Keratinocyte (primary cell): ENCODE results near the gene TSR1. TPM values are rescaled to one million over a fixed set of nuclear protein-coding genes. Genes with fewer than 3 reads are reported as not detected.

Experiments used
- DNase-seq: peaks from one replicate; pipeline ENCODE4 v3.0.0-alpha.2; 2011; ENCODE audit warnings: low read depth, missing footprints, low spot score
- FAIRE-seq: peaks from 2 replicates; lab custom pipeline; 2011; peaks lifted over from hg19 to GRCh38; lab: Jason Lieb, UNC
- H2AFZ ChIP-seq: 2 replicates; pipeline ENCODE4 v1.6.0; 2012; ENCODE audit warnings: low read length, control low read depth, inconsistent platforms; ENCODE audit not compliant: control insufficient read depth
- H3K27ac ChIP-seq: 2 replicates; pipeline ENCODE4 v1.5.1; 2011; ENCODE audit warnings: low read length; ENCODE audit not compliant: control insufficient read depth, insufficient read depth
- H3K27me3 ChIP-seq: 3 replicates; pipeline ENCODE4 v1.6.0; 2011; ENCODE audit warnings: low read length; ENCODE audit not compliant: control insufficient read depth, insufficient read depth; ENCODE audit errors: extremely low read depth
- H3K36me3 ChIP-seq, 2 experiments: 2 replicates in 1 of 2; 3 replicates in 1 of 2; pipeline ENCODE4 v1.5.1; 2011; ENCODE audit warnings: low read length in 2 of 2, mild to moderate bottlenecking in 1 of 2; ENCODE audit not compliant: control insufficient read depth in 2 of 2, insufficient read depth in 2 of 2; ENCODE audit errors: extremely low read depth in 1 of 2
- H3K4me1 ChIP-seq: 3 replicates; pipeline ENCODE4 v1.5.1; 2011; ENCODE audit warnings: low read length; ENCODE audit not compliant: control insufficient read depth, insufficient read depth; ENCODE audit errors: extremely low read depth
- H3K4me2 ChIP-seq: 3 replicates; pipeline ENCODE4 v1.6.0; 2011; ENCODE audit warnings: low read depth, low read length; ENCODE audit not compliant: control insufficient read depth, insufficient read depth; ENCODE audit errors: extremely low read depth
- H3K4me3 ChIP-seq, 3 experiments: fragments of 200-600 bp in 1 of 3; sonication (generic) in 1 of 3; 2 replicates in 2 of 3; 3 replicates in 1 of 3; pipeline ENCODE4 v1.5.1; 2011 to 2016; ENCODE audit warnings: low read length in 3 of 3, mild to moderate bottlenecking in 3 of 3, control low read depth in 2 of 3, inconsistent platforms in 1 of 3, low read depth in 1 of 3, mixed read lengths in 1 of 3, mixed run types in 1 of 3, moderate library complexity in 1 of 3; ENCODE audit not compliant: control insufficient read depth in 2 of 3, insufficient read depth in 2 of 3; ENCODE audit errors: extremely low read depth in 1 of 3
- H3K79me2 ChIP-seq: 2 replicates; pipeline ENCODE4 v1.6.0; 2012; ENCODE audit warnings: low read length; ENCODE audit not compliant: control insufficient read depth, insufficient read depth
- H3K9ac ChIP-seq: 3 replicates; pipeline ENCODE4 v1.6.0; 2011; ENCODE audit warnings: low read length; ENCODE audit not compliant: control insufficient read depth, insufficient read depth; ENCODE audit errors: extremely low read depth
- H3K9me1 ChIP-seq: 3 replicates; pipeline ENCODE4 v1.6.0; 2011; ENCODE audit warnings: low read length; ENCODE audit not compliant: control insufficient read depth, insufficient read depth; ENCODE audit errors: extremely low read depth
- H3K9me3 ChIP-seq: 2 replicates; pipeline ENCODE4 v1.5.1; 2012; ENCODE audit warnings: low read depth, low read length; ENCODE audit not compliant: control insufficient read depth
- H4K20me1 ChIP-seq: 3 replicates; pipeline ENCODE4 v1.6.0; 2011; ENCODE audit warnings: low read length; ENCODE audit not compliant: control insufficient read depth, insufficient read depth; ENCODE audit errors: extremely low read depth
- EZH2 ChIP-seq: IDR thresholded peaks from one replicate; pipeline ENCODE4 v1.6.1; 2012; ENCODE audit warnings: inconsistent platforms, mild to moderate bottlenecking, low read length, moderate library complexity
- dilution Hi-C: fragments of 300-500 bp; cut with MboI; formaldehyde crosslinking; loops from one replicate; pipeline ENCODE4 v1.7.0; 2020; ENCODE audit warnings: low sequenced_read_pairs; ENCODE audit not compliant: extremely low pct_ligation_motif_present
- polyA plus RNA-seq, 5 experiments: library from polyadenylated mRNA; depleted of rRNA in 3 of 5; stranded (reverse) in 3 of 5; stranded (forward) in 1 of 5; unstranded in 1 of 5; fragments of >200 nt; gene quantifications; 1 replicate in 1 of 5; 2 replicates in 3 of 5; 3 replicates in 1 of 5; pipeline versions ENCODE4 v1.2.1 to v1.2.3, GENCODE V29; 2011 to 2012; ENCODE audit warnings: missing spikeins in 2 of 5, low read depth in 1 of 5, low replicate concordance in 1 of 5
- TF ChIP-seq, protein P1 (sequence below), 3 experiments: IDR thresholded peaks in 1 of 3; conservative IDR thresholded peaks in 1 of 3; optimal IDR thresholded peaks in 1 of 3; 2 replicates in 2 of 3; 3 replicates in 1 of 3; pipeline versions ENCODE3 to v1.5.1; 2011; ENCODE audit warnings: low read length in 3 of 3, mild to moderate bottlenecking in 3 of 3, moderate library complexity in 2 of 3, control low read depth in 1 of 3, inconsistent platforms in 1 of 3; ENCODE audit not compliant: insufficient read depth in 2 of 3; ENCODE audit errors: extremely low read depth in 1 of 3

Gene TSR1
- polyA plus RNA-seq, 1 donor (not counting 4 experiments of a cell fraction or from before 2014, with no cell fraction given): 17.1 TPM

DNA sequence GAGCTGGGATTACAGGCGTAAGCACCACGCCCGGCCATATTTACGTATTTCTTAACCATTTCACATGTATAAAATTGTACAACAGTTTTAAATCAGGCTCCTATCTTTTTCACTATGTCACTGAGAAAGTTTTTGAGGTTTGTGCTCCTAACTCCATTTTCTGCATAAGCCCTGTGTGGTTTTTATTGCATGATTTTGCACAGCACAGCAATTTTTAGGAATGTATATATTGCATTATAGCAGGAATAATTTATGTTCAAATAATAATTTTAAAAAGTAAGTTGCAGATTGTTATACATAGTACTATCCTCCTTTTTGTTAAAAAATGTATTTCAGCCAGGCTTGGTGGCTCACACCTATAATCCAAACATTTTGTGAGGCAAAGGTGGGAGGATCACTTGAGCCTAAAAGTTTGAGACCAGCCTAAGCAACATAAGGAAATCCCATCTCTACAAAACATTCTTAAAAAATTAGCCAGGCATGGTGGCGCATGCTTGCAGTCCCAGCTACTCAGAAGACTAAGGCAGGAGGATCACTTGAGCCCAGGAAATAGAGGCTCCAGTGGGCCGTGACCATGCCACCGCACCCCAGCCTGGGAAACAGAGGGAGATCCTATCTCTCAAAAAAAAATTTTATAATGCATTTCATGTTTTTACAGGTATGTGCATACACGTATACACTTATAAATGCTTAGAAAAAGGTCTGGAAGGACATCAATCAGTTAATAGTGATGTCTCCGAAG, 58.7 kb downstream of the TSR1 start:
- Histone ChIP-seq H3K9me3 (no peaks in the 10 kb centered on the region), H4K20me1 (no peaks in the 10 kb centered on the region), H3K4me2 (no peak overlapping the region), H3K79me2 (no peaks in the 10 kb centered on the region), H2AFZ (no peak overlapping the region), H3K27me3 (no peaks in the 10 kb centered on the region), H3K4me1 (no peaks in the 10 kb centered on the region), H3K27ac (no peak overlapping the region), H3K4me3 (no peak overlapping the region), H3K9ac (no peak overlapping the region), H3K36me3 (peaks cover 14 to 23% of the 10 kb centered on the region in 2 experiments), H3K9me1 (no peaks in the 10 kb centered on the region)
- TF ChIP-seq, protein P1, sequence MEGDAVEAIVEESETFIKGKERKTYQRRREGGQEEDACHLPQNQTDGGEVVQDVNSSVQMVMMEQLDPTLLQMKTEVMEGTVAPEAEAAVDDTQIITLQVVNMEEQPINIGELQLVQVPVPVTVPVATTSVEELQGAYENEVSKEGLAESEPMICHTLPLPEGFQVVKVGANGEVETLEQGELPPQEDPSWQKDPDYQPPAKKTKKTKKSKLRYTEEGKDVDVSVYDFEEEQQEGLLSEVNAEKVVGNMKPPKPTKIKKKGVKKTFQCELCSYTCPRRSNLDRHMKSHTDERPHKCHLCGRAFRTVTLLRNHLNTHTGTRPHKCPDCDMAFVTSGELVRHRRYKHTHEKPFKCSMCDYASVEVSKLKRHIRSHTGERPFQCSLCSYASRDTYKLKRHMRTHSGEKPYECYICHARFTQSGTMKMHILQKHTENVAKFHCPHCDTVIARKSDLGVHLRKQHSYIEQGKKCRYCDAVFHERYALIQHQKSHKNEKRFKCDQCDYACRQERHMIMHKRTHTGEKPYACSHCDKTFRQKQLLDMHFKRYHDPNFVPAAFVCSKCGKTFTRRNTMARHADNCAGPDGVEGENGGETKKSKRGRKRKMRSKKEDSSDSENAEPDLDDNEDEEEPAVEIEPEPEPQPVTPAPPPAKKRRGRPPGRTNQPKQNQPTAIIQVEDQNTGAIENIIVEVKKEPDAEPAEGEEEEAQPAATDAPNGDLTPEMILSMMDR (optimal IDR thresholded peaks at IDR 0.05 in 1 of 3, IDR thresholded peaks at IDR 0.05 in 1 of 3, conservative IDR thresholded peaks at IDR 0.05 in 1 of 3; ENCODE audit: extremely low read depth in 1 of 3, insufficient read depth in 2 of 3, low read length in 3 of 3): no peak
- no peak for TF ChIP-seq EZH2
- DNase-seq: no peak
- dilution Hi-C loops: no loop called here
- no peak for FAIRE-seq

DNA sequence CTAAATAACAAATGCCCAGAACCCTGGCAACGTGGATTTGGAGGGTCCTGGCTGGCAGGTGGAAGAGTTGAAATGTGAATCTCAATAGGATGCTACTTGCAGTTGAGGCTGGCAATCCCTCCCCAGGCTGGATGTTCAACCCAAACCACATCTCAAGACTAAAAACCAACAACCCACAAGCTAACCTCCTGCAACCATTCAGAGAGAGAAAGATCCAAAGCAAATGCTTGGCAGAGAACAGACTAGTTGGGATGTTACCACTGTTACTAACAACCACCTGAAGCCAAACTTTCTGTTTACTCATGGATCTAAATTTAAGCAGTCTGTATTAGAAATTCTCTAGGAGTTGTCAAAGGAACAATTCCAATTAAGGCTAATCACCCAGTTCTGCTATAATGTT, 60.5 kb downstream of the TSR1 start:
- Histone ChIP-seq H3K9ac (no peak overlapping the region), H3K4me1 (no peaks in the 10 kb centered on the region), H3K27me3 (no peaks in the 10 kb centered on the region), H3K9me3 (no peaks in the 10 kb centered on the region), H3K36me3 (peaks cover 6 to 10% of the 10 kb centered on the region in 2 experiments), H3K9me1 (no peaks in the 10 kb centered on the region), H2AFZ (no peak overlapping the region), H4K20me1 (no peaks in the 10 kb centered on the region), H3K4me2 (no peak overlapping the region), H3K79me2 (no peaks in the 10 kb centered on the region), H3K27ac (no peak overlapping the region), H3K4me3 (no peak overlapping the region)
- FAIRE-seq: no peak
- TF ChIP-seq, protein P1 (optimal IDR thresholded peaks at IDR 0.05 in 1 of 3, IDR thresholded peaks at IDR 0.05 in 1 of 3, conservative IDR thresholded peaks at IDR 0.05 in 1 of 3; ENCODE audit: extremely low read depth in 1 of 3, insufficient read depth in 2 of 3, low read length in 3 of 3): no peak
- TF ChIP-seq EZH2: no peak
- no peak for DNase-seq
- dilution Hi-C loops: no loop called here
